Measurements from ENCODE around the gene VSX1.
A peak's percentile ranks its signal among the peaks of the same experiment; 100 is the strongest.

The VSX1 gene

DNA sequence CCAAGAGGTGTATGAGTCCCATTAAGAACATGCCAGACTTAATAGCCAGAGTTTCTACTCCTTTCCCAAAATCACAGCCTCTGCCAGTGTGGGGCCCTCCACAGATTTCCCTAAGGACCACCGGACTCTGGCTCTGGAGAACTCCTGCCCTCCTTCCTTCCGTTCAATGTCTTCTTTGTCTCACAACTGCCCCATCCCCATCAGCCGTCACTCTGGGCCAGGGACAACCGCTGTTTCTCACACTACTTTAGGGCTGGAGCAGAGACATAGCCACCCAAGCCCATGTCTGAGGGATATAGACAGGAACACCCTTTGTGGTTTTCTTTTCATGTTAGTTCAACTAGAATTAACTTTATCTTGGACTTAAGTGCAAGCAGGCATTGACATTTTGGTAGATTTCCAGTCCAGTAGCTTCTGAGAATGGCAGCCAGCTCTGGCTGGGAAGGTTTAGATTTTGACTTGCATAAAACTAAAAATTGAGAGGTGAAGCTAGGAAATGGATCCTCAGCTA is 17.3 kb downstream of the VSX1 start:
- peaks cover 3% of the 10 kb centered on the region for H3K4me1 Mint-ChIP-seq (ENCODE audit: low read depth)
- no peaks in the 10 kb centered on the region for H3K36me3 Mint-ChIP-seq (ENCODE audit: low read depth)
- H3K4me3 Mint-ChIP-seq, result no peak overlapping the region
- H3K27me3 Mint-ChIP-seq, result peaks cover 8% of the 10 kb centered on the region
- no peak overlapping the region for H3K27ac Mint-ChIP-seq
- no peaks in the 10 kb centered on the region for H3K9me3 Mint-ChIP-seq

DNA sequence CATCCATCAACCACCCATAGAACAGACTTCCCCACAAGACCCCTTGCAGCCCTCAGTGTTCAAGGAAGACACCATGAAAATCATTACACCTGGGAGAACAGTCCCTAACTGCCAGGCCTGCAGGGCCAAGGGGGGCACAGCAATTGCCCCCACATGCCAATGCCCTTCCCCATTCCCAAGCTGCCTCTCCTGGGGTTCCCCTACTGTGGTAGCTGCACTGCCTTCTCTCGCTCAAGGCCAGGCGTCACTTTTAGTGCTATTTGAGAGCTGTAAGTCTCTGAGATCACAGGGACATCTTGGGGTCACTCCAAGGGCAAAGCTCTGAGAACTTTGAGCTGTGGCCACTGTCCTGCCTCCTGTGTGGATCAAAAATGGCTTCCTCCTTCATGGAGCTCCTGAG is 18.0 kb downstream of the VSX1 start:
- peaks cover 1% of the 10 kb centered on the region for H3K27me3 Mint-ChIP-seq
- no peak overlapping the region for H3K27ac Mint-ChIP-seq
- no peaks in the 10 kb centered on the region for H3K36me3 Mint-ChIP-seq (ENCODE audit: low read depth)
- no peaks in the 10 kb centered on the region for H3K9me3 Mint-ChIP-seq
- peaks cover 10% of the 10 kb centered on the region for H3K4me1 Mint-ChIP-seq (ENCODE audit: low read depth)
- H3K4me3 Mint-ChIP-seq, result no peak overlapping the region

DNA sequence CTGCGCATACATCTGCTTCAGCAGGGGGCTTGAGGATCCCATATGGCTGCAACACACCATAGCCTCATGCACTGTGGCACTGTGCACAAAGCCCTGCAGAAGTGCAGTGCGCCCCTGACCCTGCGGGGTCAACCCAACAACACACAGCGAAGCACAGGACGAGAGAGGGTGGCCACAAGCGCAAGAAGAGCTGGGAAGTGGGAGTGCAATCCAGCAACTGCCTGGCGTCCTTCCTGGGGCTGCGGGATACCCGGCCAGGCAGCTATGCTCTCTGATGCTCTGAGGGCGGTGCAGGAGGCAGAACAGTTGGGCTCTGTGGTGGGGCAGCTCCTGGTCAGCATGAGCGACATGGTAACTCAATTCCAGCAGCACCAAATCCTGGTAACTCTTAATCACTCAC is 18.4 kb downstream of the VSX1 start:
- Mint-ChIP-seq H3K4me3 (no peak overlapping the region), H3K4me1 (ENCODE audit: low read depth) (peaks cover 14% of the 10 kb centered on the region), H3K9me3 (no peaks in the 10 kb centered on the region), H3K27me3 (no peaks in the 10 kb centered on the region), H3K36me3 (ENCODE audit: low read depth) (no peaks in the 10 kb centered on the region), H3K27ac (no peak overlapping the region)

DNA sequence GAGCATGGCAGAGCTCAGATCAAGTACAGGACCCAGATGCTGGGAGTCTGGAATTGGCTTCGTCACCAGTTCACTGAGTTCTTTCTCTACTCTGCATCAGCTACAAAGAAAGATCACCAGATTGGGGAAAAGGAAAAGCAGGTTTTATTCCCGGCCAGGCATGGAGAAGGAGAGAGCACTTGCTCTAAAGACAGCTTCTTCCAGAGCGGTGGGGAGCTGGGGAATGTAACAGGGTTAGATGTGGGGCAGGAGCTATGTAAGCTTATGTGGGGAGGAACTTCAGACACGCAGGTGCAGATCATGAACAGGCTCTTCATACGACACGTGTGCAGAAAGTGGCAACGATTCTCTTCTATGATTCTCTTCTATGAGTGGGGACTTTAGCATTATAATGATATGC is 19.1 kb downstream of the VSX1 start:
- no peaks in the 10 kb centered on the region for H3K27me3 Mint-ChIP-seq
- H3K4me1 Mint-ChIP-seq (ENCODE audit: low read depth), result peaks cover 14% of the 10 kb centered on the region
- no peaks in the 10 kb centered on the region for H3K36me3 Mint-ChIP-seq (ENCODE audit: low read depth)
- no peak overlapping the region for H3K4me3 Mint-ChIP-seq
- no peak overlapping the region for H3K27ac Mint-ChIP-seq
- H3K9me3 Mint-ChIP-seq, result no peaks in the 10 kb centered on the region

DNA sequence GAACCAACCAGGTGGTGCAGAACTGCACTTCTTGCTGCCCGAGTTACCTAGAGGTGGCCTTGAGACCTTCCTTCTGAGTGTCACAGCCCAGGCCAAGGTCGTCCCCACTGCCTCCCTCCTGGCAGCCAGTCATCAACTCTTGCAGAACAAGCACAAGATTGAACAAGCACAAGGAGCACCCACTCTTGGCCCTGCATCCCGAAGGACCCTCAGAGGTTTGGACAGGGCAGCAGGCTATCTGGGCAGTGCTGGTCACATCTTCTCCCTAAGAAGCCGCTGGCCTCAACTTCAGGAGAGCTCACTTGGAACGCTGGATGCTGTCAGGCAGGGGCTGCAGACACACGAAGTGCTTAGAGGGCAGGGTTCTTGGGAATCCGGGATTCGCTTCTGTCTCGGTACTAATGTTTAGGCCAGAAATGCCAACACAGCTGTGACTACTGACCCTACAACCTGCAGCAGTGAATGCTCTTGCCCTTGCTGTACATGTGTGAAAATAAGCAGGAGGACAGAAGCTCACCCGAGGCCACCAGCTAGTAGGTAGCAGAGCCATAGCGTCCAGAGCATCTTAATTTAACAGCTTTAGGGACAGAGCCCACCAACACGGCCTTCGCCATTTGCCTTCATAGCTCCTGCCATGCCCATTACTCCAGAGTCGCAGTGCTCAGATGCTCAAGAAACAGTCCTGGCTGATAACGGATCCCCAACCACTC is 20.0 kb downstream of the VSX1 start:
- no peak overlapping the region for H3K27ac Mint-ChIP-seq
- no peaks in the 10 kb centered on the region for H3K27me3 Mint-ChIP-seq
- H3K4me1 Mint-ChIP-seq (ENCODE audit: low read depth), result peaks cover 15% of the 10 kb centered on the region
- H3K9me3 Mint-ChIP-seq, result no peaks in the 10 kb centered on the region
- H3K4me3 Mint-ChIP-seq, result no peak overlapping the region
- no peaks in the 10 kb centered on the region for H3K36me3 Mint-ChIP-seq (ENCODE audit: low read depth)

DNA sequence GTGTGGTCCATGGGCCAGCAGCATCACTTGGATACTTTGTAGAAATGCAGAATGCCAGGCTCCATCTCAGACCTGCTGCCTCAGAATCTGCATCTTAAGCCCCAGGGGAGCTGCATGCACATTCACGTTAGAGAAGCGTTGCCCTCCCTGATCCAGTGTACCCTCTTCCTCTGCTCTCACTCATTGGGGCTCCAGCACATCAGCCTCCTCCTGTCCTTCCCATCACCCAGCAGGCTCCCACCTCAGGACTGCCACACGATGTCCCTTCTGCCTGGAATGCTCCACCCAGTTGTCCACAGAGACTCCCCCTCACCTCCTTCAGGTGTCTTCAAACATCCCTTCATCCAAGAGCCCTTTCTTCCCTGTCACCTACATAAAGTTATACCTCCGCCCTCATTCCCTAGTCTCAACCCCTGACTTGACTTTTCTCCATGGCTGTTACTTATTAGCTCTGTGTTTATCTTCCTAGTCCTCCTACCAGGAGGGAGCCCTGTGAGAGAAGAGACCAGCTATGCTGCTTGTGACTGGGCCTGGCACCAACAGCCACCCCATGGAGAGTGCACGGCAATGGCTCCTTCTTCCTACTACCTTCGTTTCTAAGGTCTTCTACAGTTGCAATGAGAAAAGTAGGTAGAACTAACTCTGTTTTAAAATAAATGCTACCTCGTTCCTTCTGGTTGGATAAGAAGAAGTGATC is 20.7 kb downstream of the VSX1 start:
- peaks cover 22% of the 10 kb centered on the region for H3K4me1 Mint-ChIP-seq (ENCODE audit: low read depth)
- H3K27me3 Mint-ChIP-seq, result no peaks in the 10 kb centered on the region
- H3K4me3 Mint-ChIP-seq, result no peak overlapping the region
- H3K27ac Mint-ChIP-seq, result no peak overlapping the region
- H3K36me3 Mint-ChIP-seq (ENCODE audit: low read depth), result no peaks in the 10 kb centered on the region
- H3K9me3 Mint-ChIP-seq, result no peaks in the 10 kb centered on the region

DNA sequence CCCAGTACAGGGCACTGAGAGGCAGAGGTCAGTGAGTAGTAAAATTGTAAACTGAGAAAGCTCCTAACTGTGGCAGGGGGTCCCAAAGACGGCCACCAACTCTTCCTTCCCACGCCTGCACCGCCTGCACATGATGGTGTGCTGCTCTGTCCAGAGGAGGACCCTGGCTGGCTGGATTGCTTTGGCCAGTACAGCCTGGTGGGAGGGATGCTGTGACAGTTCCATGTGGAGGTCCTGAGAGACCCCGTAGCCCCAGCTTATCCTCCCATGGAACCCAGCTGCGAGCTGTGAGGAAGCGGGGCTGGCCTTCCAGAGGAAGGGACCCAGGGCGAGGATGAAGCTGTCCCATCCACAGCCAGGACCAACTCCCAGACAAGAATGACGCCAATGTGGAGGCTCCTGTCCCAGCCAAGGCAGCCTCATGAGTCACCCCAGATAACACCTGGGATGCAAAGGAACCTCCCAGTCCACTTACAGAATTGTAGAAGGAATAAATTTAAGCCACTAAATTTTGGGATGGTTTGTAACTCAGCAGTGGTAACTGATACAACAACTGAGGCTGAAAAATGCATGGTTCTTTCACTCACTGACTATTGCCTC is 22.0 kb downstream of the VSX1 start:
- Mint-ChIP-seq H3K4me3 (no peak overlapping the region), H3K36me3 (ENCODE audit: low read depth) (no peaks in the 10 kb centered on the region), H3K27ac (no peak overlapping the region), H3K4me1 (ENCODE audit: low read depth) (peaks cover 32% of the 10 kb centered on the region), H3K9me3 (no peaks in the 10 kb centered on the region), H3K27me3 (no peaks in the 10 kb centered on the region)

DNA sequence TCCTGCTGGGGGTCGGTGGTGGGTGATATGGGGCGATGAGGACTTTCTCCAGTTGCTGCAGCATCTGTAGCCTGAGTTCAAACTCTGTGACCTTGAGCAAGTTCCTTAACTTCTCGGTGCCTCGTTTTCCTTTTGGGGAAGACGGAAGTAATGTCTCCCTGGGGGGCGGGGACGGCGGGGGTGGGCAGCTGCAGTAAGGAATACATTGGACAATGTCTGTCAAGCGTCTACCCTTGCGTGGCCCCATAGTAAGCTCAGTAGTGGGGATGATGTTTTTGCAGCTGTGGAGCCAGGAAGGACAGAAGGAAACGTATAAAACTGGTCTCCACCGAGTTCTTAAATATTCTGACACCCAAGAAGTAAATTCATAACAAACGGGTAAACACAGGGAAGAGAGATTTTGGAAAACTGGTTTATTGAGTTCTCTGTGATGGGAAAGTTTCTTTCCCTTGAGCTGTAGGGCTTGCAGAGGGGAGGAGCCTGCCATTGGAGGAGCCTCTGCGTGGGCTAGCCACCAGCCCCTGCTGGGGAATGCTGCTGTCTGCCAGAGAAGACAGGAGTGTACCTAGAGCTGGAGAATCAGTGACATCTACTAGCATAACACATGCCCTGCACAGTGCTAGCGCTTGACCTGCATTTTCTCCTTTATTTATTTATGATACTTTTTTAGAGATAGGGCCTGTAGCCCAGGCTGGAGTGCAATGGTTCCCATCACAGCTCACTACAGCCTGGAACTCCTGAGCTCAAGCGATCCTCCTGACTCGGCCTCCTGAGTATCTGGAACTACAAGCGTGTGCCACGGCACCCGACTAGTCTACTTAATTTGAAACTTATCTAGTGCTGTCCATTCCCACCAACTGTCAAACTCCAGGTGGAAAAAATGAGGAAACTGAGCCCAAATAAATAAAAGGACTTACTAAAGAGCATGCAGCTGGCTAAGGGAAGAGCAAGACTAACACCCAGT is 22.8 kb downstream of the VSX1 start:
- Mint-ChIP-seq H3K36me3 (ENCODE audit: low read depth) (no peaks in the 10 kb centered on the region), H3K9me3 (no peaks in the 10 kb centered on the region), H3K4me1 (ENCODE audit: low read depth) (peaks cover 40% of the 10 kb centered on the region), H3K27ac (no peak overlapping the region), H3K4me3 (peak overlapping the region; percentile 72), H3K27me3 (no peaks in the 10 kb centered on the region)

DNA sequence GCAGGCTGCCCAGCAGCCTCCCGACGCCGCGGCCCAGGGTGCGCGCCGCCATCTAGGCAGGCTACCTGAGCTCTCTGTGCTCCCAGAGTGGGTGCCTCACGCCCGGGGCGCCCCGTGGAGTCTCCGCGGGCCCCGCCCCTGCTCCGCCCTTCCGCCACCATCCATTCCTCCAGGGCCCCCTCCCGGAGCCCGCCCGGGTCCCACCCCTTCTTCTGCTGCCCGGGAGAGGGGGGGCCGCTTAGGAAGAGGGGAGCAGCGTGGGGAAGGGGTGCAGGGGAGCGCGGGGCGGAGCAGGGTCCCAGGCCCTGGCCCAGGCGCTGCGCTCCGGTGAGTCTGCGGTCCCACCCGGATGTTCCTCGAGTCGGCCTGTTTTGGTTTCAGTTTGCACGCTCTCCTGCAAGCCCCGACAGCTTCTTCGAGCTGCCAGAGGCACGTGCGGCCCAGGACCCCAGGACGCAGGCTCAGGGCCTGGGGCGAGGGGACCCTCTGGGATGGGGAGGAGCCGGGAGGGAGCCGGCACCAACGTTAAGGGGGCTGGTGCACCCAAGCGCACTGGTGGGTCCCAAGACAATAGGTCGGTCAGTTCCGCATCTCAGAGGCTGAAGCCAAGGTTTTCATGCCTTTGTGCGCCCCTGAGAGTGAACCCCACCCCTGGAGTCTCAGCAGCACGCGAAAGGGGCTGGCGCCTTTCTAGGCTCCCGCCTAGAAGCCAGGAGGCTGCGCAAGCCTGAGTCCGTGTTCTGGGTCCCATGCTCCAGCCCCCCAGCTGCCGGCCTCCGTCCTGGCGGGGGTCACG is 23.7 kb downstream of the VSX1 start, which contains the start of gene ACSS1:
ACSS1 (minus strand) TSS at position 89 of the 796 bp plus-strand sequence; CDS start at position 52, 37 bp downstream.
- Mint-ChIP-seq H3K36me3 (ENCODE audit: low read depth) (no peaks in the 10 kb centered on the region), H3K4me3 (peak within 1 kb of the TSS; percentile 75), H3K27ac (peak within 1 kb of the TSS; percentile 45), H3K4me1 (ENCODE audit: low read depth) (peaks cover 49% of the 10 kb centered on the region), H3K9me3 (no peaks in the 10 kb centered on the region), H3K27me3 (no peaks in the 10 kb centered on the region)

DNA sequence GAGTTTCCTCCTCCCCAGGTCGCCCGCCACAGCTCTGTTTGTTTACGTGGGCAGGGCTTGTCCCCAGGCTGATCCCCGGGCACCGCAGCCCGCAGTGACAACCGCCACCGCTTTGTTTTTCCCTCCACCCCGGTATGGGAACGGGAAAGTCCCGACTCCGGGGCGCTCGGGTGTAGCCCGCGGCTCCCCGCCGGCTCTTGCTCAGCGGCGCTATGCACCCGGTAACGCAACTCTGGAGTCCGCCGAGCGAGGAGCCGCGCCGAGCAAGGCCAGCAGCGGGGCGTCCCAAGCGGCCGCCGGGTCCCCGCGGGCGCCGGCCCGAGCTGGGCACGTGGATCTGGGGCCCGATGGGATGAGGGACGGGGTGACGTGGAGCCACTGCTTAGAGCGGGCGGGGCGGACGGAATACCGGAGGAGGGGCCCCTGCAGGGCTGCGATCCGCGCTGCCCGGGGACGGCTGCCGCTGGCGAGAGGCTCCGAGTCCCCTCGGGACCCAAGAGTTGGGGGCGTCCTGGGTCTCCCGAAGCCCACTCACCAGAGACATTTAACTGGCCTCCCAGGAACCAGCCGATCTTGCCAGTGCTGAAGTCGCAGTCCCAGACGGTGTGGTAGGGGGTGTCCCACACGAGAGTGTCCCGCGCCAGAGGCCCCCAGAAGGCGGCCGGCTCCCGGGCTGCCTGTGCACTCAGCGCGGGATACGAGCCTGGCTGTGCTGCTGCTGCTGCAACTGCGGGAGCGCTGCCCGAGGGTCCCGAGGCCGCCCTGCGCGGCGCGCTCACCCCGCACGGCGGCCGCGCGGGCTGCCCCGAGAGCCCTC is 24.5 kb downstream of the VSX1 start:
- Mint-ChIP-seq H3K9me3 (no peaks in the 10 kb centered on the region), H3K36me3 (ENCODE audit: low read depth) (no peaks in the 10 kb centered on the region), H3K4me1 (ENCODE audit: low read depth) (peaks cover 57% of the 10 kb centered on the region), H3K4me3 (peak overlapping the region; percentile 75), H3K27me3 (no peaks in the 10 kb centered on the region), H3K27ac (peak overlapping the region; percentile 45)

DNA sequence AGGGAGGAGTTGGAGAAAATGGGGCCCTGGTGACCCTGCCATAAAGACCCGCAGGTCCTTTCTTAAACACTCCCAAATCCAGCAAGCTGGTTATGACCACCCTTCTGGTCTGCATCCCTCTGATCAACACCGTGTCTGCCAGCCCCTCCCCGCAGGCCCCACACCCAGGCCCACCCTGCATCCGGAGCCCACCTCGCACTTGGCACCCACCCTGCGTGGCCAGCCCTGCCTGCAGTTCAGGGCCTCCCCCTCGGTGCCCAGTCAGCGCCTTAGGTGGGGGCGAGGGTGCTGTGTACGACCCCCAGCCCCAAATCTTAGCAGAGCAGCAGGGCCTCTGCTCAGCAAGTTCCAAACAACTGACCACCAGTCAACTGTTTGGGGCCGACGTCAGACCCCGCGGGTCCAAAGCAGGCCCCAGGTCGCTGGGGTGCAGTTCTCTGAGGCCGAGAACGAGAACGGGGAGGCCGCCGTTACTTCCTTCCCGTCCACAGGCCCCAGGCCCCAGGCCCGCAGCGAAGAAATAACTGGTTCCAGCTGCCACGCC is 25.2 kb downstream of the VSX1 start:
- H3K27ac Mint-ChIP-seq, result peak overlapping the region; percentile 76
- H3K9me3 Mint-ChIP-seq, result no peaks in the 10 kb centered on the region
- peak overlapping the region; percentile 75 for H3K4me3 Mint-ChIP-seq
- H3K36me3 Mint-ChIP-seq (ENCODE audit: low read depth), result no peaks in the 10 kb centered on the region
- H3K4me1 Mint-ChIP-seq (ENCODE audit: low read depth), result peaks cover 62% of the 10 kb centered on the region
- no peaks in the 10 kb centered on the region for H3K27me3 Mint-ChIP-seq

DNA sequence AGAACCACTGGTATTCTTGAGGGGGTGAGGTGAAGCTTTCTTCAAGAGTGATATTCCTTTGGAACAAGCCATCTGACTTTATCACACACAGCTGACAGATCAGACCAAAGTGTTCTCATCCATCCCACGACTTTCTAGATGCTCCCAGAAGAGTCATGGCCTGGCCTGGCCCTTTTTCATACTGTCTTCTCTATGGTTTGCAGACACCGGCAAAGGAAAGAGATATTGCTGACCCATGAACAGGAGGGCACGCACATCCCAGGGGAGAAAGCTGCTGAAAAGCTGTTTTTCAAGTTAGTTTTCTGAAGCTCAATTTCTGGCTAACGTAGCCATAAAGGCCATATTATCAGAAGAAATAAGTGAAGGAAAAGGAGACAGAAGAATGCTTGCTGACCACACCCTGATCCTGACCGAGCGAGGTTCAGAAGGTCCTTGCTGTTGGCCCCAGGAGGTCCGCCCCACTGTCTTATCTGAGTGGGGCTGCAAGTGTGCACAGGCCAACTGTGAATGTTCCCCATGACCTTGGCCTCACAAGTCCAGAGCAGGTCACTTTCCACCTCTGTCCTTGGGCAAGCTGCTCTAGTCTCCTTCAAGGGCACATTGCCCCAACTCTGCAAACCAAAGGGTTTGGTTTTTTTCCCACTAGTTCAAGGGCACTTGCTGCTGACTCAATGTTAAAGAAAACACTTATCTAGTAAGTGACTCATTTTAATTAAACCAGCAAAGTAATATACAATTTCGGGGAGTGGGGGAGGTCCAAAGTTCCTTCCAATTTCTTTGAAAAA is 26.0 kb downstream of the VSX1 start:
- H3K4me1 Mint-ChIP-seq (ENCODE audit: low read depth), result peaks cover 66% of the 10 kb centered on the region
- no peaks in the 10 kb centered on the region for H3K36me3 Mint-ChIP-seq (ENCODE audit: low read depth)
- H3K4me3 Mint-ChIP-seq, result peak overlapping the region; percentile 75
- no peaks in the 10 kb centered on the region for H3K9me3 Mint-ChIP-seq
- H3K27ac Mint-ChIP-seq, result peak overlapping the region; percentile 37
- H3K27me3 Mint-ChIP-seq, result no peaks in the 10 kb centered on the region
